ENCODE measurements around the gene COL5A1.

DNA sequence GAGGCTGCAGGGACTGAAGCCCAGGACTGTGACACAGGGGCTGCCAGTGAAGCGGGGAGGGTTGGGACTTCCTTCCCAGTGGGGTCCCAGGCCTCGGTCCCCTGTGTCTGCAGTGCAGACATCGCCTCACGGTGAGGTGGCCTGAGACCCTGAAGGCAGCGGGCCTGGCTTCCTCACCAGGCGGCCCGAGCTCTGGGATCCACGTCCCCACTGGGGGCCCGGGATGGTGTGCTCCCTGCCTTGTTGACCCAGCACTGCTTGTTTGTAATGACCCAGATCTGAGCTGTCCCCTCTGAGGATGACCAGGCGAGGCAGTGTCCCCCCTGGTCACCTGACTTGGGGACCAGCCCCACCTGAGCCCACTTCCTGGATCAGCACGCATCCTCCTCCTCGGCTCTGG, 53.1 kb downstream of the COL5A1 start:
- TF ChIP-seq RAD21 (IDR thresholded peaks at IDR 0.05; ENCODE audit: low read depth): no peak
- TF ChIP-seq CEBPB (IDR thresholded peaks at IDR 0.05): no peak

Data from Ishikawa (cell line).